SU-DHL-6 (cell line): Measurements from ENCODE around the gene FUOM.

Source experiments
- EZH2phosphoT487 ChIP-seq: fragments of 200-600 bp; sonication (generic), shearing (Covaris generic); conservative IDR thresholded peaks from 2 replicates; pipeline ENCODE4 v1.6.1; 2018; ENCODE audit warnings: mild to moderate bottlenecking, antibody characterized with exemption, low read length, moderate library complexity, mixed read lengths
- TF ChIP-seq, protein P1 (sequence below): fragments of 200-600 bp; sonication (generic); IDR thresholded peaks from one replicate; pipeline ENCODE4 v1.5.1; 2017; ENCODE audit warnings: antibody characterized with exemption, mild to moderate bottlenecking, low read length, moderate library complexity; ENCODE audit not compliant: insufficient read depth, poor library complexity, severe bottlenecking

DNA sequence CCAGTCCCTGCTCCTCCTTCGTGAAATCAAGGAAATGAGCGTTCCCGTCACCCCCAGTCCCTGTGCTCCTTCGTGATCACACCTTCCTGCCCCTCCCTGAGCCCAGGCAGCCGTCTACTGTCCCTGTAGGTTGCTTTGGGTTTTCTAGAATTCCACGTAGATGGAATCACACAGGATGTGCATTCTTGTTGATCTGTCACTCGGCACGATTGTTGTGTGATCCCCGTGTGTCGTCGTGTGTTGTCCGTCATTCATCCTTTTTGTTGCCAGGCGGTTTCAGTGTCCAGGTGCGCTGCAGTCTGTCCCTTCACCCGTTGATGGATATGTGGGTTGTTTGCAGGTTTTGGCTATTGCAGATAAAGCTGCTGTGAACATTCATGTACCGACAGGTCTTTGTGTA lies 45.5 kb upstream of the FUOM start:
- TF ChIP-seq, protein P1, sequence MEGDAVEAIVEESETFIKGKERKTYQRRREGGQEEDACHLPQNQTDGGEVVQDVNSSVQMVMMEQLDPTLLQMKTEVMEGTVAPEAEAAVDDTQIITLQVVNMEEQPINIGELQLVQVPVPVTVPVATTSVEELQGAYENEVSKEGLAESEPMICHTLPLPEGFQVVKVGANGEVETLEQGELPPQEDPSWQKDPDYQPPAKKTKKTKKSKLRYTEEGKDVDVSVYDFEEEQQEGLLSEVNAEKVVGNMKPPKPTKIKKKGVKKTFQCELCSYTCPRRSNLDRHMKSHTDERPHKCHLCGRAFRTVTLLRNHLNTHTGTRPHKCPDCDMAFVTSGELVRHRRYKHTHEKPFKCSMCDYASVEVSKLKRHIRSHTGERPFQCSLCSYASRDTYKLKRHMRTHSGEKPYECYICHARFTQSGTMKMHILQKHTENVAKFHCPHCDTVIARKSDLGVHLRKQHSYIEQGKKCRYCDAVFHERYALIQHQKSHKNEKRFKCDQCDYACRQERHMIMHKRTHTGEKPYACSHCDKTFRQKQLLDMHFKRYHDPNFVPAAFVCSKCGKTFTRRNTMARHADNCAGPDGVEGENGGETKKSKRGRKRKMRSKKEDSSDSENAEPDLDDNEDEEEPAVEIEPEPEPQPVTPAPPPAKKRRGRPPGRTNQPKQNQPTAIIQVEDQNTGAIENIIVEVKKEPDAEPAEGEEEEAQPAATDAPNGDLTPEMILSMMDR: no peak
- TF ChIP-seq EZH2phosphoT487: no peak
